Stomach (tissue), 9 donors: ENCODE results near the gene TSHZ1. TPM values are rescaled to one million over a fixed set of nuclear protein-coding genes. Genes with fewer than 3 reads are reported as not detected.

Source experiments
- DNase-seq, 2 donors: peaks; one replicate each; pipeline versions ENCODE4 v3.0.0 to v3.0.0-alpha.2; 2013 to 2019
- H3K27ac ChIP-seq, 5 donors: fragments of 200-600 bp in 4 of 5; sonication (generic) in 4 of 5; one replicate each; pipeline ENCODE4 v1.5.1; 2013 to 2019; ENCODE audit warnings: mild to moderate bottlenecking in 1 of 5, moderate library complexity in 1 of 5
- H3K27me3 ChIP-seq, 3 donors: fragments of 200-600 bp; sonication (generic); one replicate each; pipeline ENCODE4 v1.5.1; 2017 to 2019; ENCODE audit warnings: mixed run types in 1 of 3
- H3K36me3 ChIP-seq, 4 donors: fragments of 200-600 bp; sonication (generic); 1 replicate in 3 of 4; 2 replicates in 1 of 4; pipeline ENCODE4 v1.5.1; 2016 to 2019
- H3K4me1 ChIP-seq, 4 donors: fragments of 200-600 bp; sonication (generic); one replicate each; pipeline ENCODE4 v1.5.1; 2016 to 2019
- H3K4me3 ChIP-seq, 4 donors: fragments of 200-600 bp; sonication (generic) in 3 of 4; one replicate each; pipeline ENCODE4 v1.5.1; 2016 to 2019; ENCODE audit warnings: mild to moderate bottlenecking in 1 of 4
- H3K9me3 ChIP-seq, 4 donors: fragments of 200-600 bp; sonication (generic); one replicate each; pipeline ENCODE4 v1.5.1; 2016 to 2019
- EP300 ChIP-seq: sonication (generic); formaldehyde crosslinking; IDR thresholded peaks from one replicate; pipeline ENCODE4 v1.6.1; 2017; ENCODE audit warnings: antibody characterized with exemption
- POLR2A ChIP-seq, 4 donors: fragments of 450-650 bp; IDR thresholded peaks; one replicate each; pipeline ENCODE4 v1.6.1; 2016; ENCODE audit warnings: antibody characterized with exemption in 4 of 4, control low read depth in 2 of 4, mild to moderate bottlenecking in 1 of 4, moderate library complexity in 1 of 4
- POLR2AphosphoS5 ChIP-seq, 3 donors: sonication (generic); formaldehyde crosslinking; IDR thresholded peaks; one replicate each; pipeline ENCODE4 v1.6.1; 2016; ENCODE audit warnings: antibody characterized with exemption in 3 of 3
- WGBS, 5 donors: extraction: QIAGEN DNeasy Blood & Tissue Kit in 3 of 5; methylation state at CpG; one replicate each; pipeline versions ENCODE4 v1.1.5 to v1.1.7; 2013 to 2018; 5-methylcytosine and 5-hydroxymethylcytosine counted together
- intact Hi-C: fragments of 100-400 bp; cut with DNase I; formaldehyde crosslinking; loops from one replicate; pipeline ENCODE4 v1.15.1; 2023; ENCODE audit warnings: low total_unique reads
- polyA plus RNA-seq, 3 donors: library from polyadenylated mRNA; stranded (reverse); fragments of 200-250 nt; gene quantifications; one replicate each; pipeline ENCODE4 v1.2.3, GENCODE V29; 2013
- total RNA-seq, 5 donors: library from RNA; depleted of rRNA; stranded (reverse); fragments of >200 nt; gene quantifications; one replicate each; pipeline versions ENCODE4 v1.1.0 to v1.2.3, GENCODE V29; 2014 to 2016
- TF ChIP-seq, protein P1 (sequence below), 7 experiments: fragments of 450-650 bp in 4 of 7; fragments of 200-600 bp in 3 of 7; sonication (generic) in 3 of 7; IDR thresholded peaks; one replicate each; pipeline ENCODE4 v1.5.1; 2016 to 2019; ENCODE audit warnings: antibody characterized with exemption in 7 of 7, control low read depth in 2 of 7, mild to moderate bottlenecking in 1 of 7
- donor health status: healthy with polysubstance abuse.
- donor health status: Bipolar disorder and iron deficiency.
- donor health status: healthy.

Gene TSHZ1
- total and polyA plus RNA-seq, 8 donors = 4.2 to 21.0 (median 8.2) TPM

GRCh38 chr18:75231053-75231406, 20.4 kb downstream of the TSHZ1 start:
- DNase-seq = peak in 1 of 2 donors; percentile 3
- TF ChIP-seq, protein P1, sequence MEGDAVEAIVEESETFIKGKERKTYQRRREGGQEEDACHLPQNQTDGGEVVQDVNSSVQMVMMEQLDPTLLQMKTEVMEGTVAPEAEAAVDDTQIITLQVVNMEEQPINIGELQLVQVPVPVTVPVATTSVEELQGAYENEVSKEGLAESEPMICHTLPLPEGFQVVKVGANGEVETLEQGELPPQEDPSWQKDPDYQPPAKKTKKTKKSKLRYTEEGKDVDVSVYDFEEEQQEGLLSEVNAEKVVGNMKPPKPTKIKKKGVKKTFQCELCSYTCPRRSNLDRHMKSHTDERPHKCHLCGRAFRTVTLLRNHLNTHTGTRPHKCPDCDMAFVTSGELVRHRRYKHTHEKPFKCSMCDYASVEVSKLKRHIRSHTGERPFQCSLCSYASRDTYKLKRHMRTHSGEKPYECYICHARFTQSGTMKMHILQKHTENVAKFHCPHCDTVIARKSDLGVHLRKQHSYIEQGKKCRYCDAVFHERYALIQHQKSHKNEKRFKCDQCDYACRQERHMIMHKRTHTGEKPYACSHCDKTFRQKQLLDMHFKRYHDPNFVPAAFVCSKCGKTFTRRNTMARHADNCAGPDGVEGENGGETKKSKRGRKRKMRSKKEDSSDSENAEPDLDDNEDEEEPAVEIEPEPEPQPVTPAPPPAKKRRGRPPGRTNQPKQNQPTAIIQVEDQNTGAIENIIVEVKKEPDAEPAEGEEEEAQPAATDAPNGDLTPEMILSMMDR (IDR thresholded peaks at IDR 0.05) = no peak
- TF ChIP-seq POLR2A (IDR thresholded peaks at IDR 0.05) (no peak), EP300 (no peak), POLR2AphosphoS5 (IDR thresholded peaks at IDR 0.05) (no peak)
- no peaks in the 10 kb centered on the region for H3K27me3 ChIP-seq
- H3K27ac ChIP-seq = peak overlapping the region in 3 of 5 donors; percentile 23 to 63 (median 55)
- 88 to 97% (median 91%) methylated on average over 5 of the region's 5 CpGs for WGBS, 5 donors
- H3K36me3 ChIP-seq = no peaks in the 10 kb centered on the region
- H3K4me3 ChIP-seq = no peak overlapping the region
- intact Hi-C loops = no loop called here
- H3K9me3 ChIP-seq = no peaks in the 10 kb centered on the region
- H3K4me1 ChIP-seq = peaks cover 0 to 72% (median 39%) of the 10 kb centered on the region in 4 donors

DNA sequence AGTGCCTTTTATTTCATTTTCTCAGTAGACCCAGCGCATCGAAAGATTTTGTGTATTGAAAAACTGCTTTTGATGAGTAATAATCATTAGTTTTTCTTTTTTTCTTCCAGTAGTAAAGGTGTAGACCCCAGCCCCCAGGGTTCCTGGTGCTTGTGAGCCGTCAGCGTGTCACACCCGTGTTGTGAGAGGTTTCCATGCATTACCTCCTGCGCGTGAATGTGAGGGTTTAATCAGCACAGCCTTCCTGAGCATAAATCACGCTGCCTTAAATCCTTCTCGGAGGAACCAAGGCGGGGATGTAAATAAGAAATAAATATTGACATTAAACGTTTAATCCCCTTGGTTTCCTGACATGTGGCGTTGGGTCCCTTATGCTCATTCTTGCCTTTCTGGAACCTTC, 24.3 kb downstream of the TSHZ1 start:
- peaks cover 0 to 45% (median 24%) of the 10 kb centered on the region in 4 donors for H3K4me1 ChIP-seq
- H3K9me3 ChIP-seq = no peaks in the 10 kb centered on the region
- H3K4me3 ChIP-seq = no peak overlapping the region
- H3K27me3 ChIP-seq = no peaks in the 10 kb centered on the region
- intact Hi-C loops = no loop called here
- TF ChIP-seq POLR2AphosphoS5 (IDR thresholded peaks at IDR 0.05) (no peak), EP300 (no peak), POLR2A (IDR thresholded peaks at IDR 0.05) (no peak)
- TF ChIP-seq, protein P1 (IDR thresholded peaks at IDR 0.05) = no peak
- no peak overlapping the region for H3K27ac ChIP-seq
- H3K36me3 ChIP-seq = no peaks in the 10 kb centered on the region
- DNase-seq = no peak
- 79 to 87% (median 82%) methylated on average over 12 of the region's 12 CpGs for WGBS, 5 donors

GRCh38 chr18:75235896-75236295, 25.3 kb downstream of the TSHZ1 start:
- H3K27ac ChIP-seq = no peak overlapping the region
- H3K27me3 ChIP-seq = no peaks in the 10 kb centered on the region
- no peak for DNase-seq
- intact Hi-C loops = no loop called here
- no peaks in the 10 kb centered on the region for H3K9me3 ChIP-seq
- no peak overlapping the region for H3K4me3 ChIP-seq
- no peak for TF ChIP-seq EP300
- peaks cover 0 to 38% (median 22%) of the 10 kb centered on the region in 4 donors for H3K4me1 ChIP-seq
- no peaks in the 10 kb centered on the region for H3K36me3 ChIP-seq
- WGBS, 5 donors = 79 to 95% (median 88%) methylated on average over 13 of the region's 13 CpGs

DNA sequence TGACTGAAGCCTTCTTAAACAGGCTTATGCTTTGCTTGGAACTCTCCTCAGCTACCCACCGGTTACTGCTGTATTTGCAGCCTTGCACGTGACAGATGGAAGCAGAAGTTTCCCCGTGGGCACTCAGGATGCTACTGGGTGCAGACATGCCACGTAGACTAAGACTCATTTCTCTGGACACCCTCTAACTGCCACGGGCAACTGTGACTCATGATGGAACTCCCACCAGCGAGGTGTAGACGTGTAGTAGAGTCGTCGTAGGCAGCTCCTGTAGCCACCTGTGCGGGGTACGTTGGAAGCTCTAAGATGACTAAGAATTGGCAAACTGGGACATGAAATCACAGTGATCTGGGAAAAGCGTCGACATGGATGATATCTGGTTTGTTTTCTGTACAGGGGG, 27.5 kb downstream of the TSHZ1 start:
- 87 to 93% (median 89%) methylated on average over 13 of the region's 13 CpGs for WGBS, 5 donors
- no peak for DNase-seq
- peaks cover 0 to 31% (median 15%) of the 10 kb centered on the region in 4 donors for H3K4me1 ChIP-seq
- TF ChIP-seq POLR2A (IDR thresholded peaks at IDR 0.05) = no peak
- no peak for TF ChIP-seq EP300
- TF ChIP-seq, protein P1 (IDR thresholded peaks at IDR 0.05) = no peak
- no peak for TF ChIP-seq POLR2AphosphoS5 (IDR thresholded peaks at IDR 0.05)
- H3K4me3 ChIP-seq = no peak overlapping the region
- H3K36me3 ChIP-seq = no peaks in the 10 kb centered on the region
- no peaks in the 10 kb centered on the region for H3K27me3 ChIP-seq
- intact Hi-C loops = no loop called here
- H3K9me3 ChIP-seq = no peaks in the 10 kb centered on the region
- H3K27ac ChIP-seq = no peak overlapping the region

GRCh38 chr18:75238786-75239185, 28.2 kb downstream of the TSHZ1 start:
- TF ChIP-seq, protein P1 (IDR thresholded peaks at IDR 0.05) = no peak
- no peak for TF ChIP-seq POLR2AphosphoS5 (IDR thresholded peaks at IDR 0.05)
- no peak for TF ChIP-seq POLR2A (IDR thresholded peaks at IDR 0.05)
- no peak for TF ChIP-seq EP300
- no peak for DNase-seq
- Histone ChIP-seq H3K27me3 (no peaks in the 10 kb centered on the region), H3K27ac (no peak overlapping the region), H3K36me3 (no peaks in the 10 kb centered on the region), H3K4me1 (peaks cover 0 to 24% (median 12%) of the 10 kb centered on the region in 4 donors), H3K4me3 (no peak overlapping the region), H3K9me3 (no peaks in the 10 kb centered on the region)
- WGBS, 5 donors = 87 to 94% (median 91%) methylated on average over 8 to 10 of the region's 10 CpGs
- intact Hi-C loops = no loop called here
